Transverse colon (tissue), 4 donors: ENCODE results near the gene NHLRC4. TPM values are rescaled to one million over a fixed set of nuclear protein-coding genes. Genes with fewer than 3 reads are reported as not detected.
A peak's percentile ranks its signal among the peaks of the same experiment; 100 is the strongest.

Experiments
- DNase-seq: peaks from one replicate; pipeline ENCODE4 v3.0.0-alpha.2; 2019
- H3K27ac ChIP-seq, 4 donors: fragments of 200-600 bp; sonication (generic); 2 replicates each; pipeline ENCODE4 v1.5.1; 2016 to 2018; ENCODE audit warnings: inconsistent platforms in 4 of 4
- H3K27me3 ChIP-seq: fragments of 200-600 bp; sonication (generic); 2 replicates; pipeline ENCODE4 v1.5.1; 2017; ENCODE audit warnings: inconsistent platforms
- H3K36me3 ChIP-seq, 4 donors: fragments of 200-600 bp; sonication (generic); 2 replicates each; pipeline ENCODE4 v1.5.1; 2017 to 2019; ENCODE audit warnings: inconsistent platforms in 4 of 4
- H3K4me1 ChIP-seq, 4 donors: fragments of 200-600 bp; sonication (generic); 2 replicates each; pipeline ENCODE4 v1.5.1; 2017 to 2020; ENCODE audit warnings: inconsistent platforms in 4 of 4
- H3K4me3 ChIP-seq, 4 donors: fragments of 200-600 bp; sonication (generic); 1 replicate in 1 of 4; 2 replicates in 3 of 4; pipeline versions ENCODE4 v1.5.1 to v1.6.1; 2017 to 2019; ENCODE audit warnings: inconsistent platforms in 4 of 4
- H3K9me3 ChIP-seq, 2 donors: fragments of 200-600 bp; sonication (generic); 2 replicates each; pipeline ENCODE4 v1.5.1; 2017 to 2019; ENCODE audit warnings: inconsistent platforms in 2 of 2
- EP300 ChIP-seq: sonication (generic); formaldehyde crosslinking; IDR thresholded peaks from one replicate; pipeline ENCODE4 v1.6.1; 2017; ENCODE audit warnings: antibody characterized with exemption, low read depth
- POLR2A ChIP-seq: fragments of 450-650 bp; IDR thresholded peaks from one replicate; pipeline ENCODE4 v1.6.1; 2016; ENCODE audit warnings: antibody characterized with exemption, mild to moderate bottlenecking, moderate library complexity
- POLR2AphosphoS5 ChIP-seq, 3 donors: sonication (generic); formaldehyde crosslinking; IDR thresholded peaks; one replicate each; pipeline ENCODE4 v1.6.1; 2016; ENCODE audit warnings: antibody characterized with exemption in 3 of 3
- WGBS, 2 donors: methylation state at CpG; one replicate each; pipeline ENCODE4 v1.1.5; 2018; ENCODE audit warnings: low coverage in 1 of 2; 5-methylcytosine and 5-hydroxymethylcytosine counted together
- in situ Hi-C, 4 donors: fragments of 200-750 bp; cut with MboI; loops; one replicate each; pipeline versions ENCODE4 v1.15.0 to v1.15.1; 2017; ENCODE audit warnings: low sequenced_read_pairs in 3 of 4, low pct_ligation_motif_present in 1 of 4, low pct_unique_long_range_greater_than_20kb in 1 of 4
- intact Hi-C: fragments of 100-400 bp; cut with DNase I; formaldehyde crosslinking; loops from one replicate; pipeline ENCODE4 v1.15.1; 2023; ENCODE audit warnings: low total_unique reads
- total RNA-seq, 4 donors: library from RNA; depleted of rRNA; stranded (reverse); fragments of >200 nt; gene quantifications; one replicate each; pipeline ENCODE4 v1.1.0, GENCODE V29; 2016
- TF ChIP-seq, protein P1 (sequence below), 5 experiments: fragments of 200-600 bp in 3 of 5; fragments of 450-650 bp in 2 of 5; sonication (generic) in 3 of 5; IDR thresholded peaks; 1 replicate in 2 of 5; 2 replicates in 3 of 5; pipeline ENCODE4 v1.5.1; 2016 to 2017; ENCODE audit warnings: antibody characterized with exemption in 5 of 5, inconsistent platforms in 3 of 5, mild to moderate bottlenecking in 2 of 5, moderate library complexity in 1 of 5

The NHLRC4 gene
- total RNA-seq, 4 donors from 2014 or later = 0.55 to 0.75 (median 0.64) TPM; not detected in 1

DNA sequence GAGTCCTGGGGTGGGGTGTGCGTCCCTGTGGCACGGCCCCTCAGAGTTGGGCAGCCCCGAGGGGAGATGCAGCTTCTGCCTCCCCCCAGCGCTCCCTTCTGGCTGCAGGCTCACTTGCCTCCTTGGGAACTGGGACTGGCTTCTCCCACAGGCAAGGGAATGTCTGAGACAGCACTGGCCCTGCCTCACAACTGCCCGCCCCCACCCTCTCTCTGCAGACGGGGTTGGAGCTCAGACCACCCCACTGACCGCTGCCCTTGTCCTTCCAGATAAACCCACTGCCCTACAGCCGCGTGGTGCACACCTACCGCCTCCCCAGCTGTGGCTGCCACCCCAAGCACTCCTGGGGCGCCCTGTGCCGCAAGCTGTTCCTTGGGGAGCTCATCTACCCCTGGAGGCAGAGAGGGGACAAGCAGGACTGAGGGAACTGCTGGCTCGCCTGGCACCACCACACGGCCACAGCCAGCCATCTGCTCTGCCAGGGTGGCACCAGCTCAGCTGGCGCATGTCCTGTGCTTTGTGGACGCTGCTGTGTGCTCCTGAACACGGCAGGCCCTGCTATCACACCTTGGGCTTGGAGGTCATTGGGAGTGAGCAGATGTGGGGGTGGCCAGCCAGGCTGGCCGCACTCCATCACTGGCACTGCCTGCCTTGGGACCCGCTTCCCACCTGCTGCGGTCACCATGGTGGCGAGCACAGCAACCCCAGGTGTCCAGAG is 16.0 kb downstream of the NHLRC4 start:
- H3K9me3 ChIP-seq = no peaks in the 10 kb centered on the region
- TF ChIP-seq EP300 = no peak
- TF ChIP-seq POLR2AphosphoS5 (IDR thresholded peaks at IDR 0.05) = no peak
- TF ChIP-seq POLR2A = no peak
- TF ChIP-seq, protein P1, sequence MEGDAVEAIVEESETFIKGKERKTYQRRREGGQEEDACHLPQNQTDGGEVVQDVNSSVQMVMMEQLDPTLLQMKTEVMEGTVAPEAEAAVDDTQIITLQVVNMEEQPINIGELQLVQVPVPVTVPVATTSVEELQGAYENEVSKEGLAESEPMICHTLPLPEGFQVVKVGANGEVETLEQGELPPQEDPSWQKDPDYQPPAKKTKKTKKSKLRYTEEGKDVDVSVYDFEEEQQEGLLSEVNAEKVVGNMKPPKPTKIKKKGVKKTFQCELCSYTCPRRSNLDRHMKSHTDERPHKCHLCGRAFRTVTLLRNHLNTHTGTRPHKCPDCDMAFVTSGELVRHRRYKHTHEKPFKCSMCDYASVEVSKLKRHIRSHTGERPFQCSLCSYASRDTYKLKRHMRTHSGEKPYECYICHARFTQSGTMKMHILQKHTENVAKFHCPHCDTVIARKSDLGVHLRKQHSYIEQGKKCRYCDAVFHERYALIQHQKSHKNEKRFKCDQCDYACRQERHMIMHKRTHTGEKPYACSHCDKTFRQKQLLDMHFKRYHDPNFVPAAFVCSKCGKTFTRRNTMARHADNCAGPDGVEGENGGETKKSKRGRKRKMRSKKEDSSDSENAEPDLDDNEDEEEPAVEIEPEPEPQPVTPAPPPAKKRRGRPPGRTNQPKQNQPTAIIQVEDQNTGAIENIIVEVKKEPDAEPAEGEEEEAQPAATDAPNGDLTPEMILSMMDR (IDR thresholded peaks at IDR 0.05) = no peak
- in situ Hi-C loops = no loop called here
- no peak for DNase-seq
- intact Hi-C loops = no loop called here
- no peak overlapping the region for H3K27ac ChIP-seq
- H3K4me3 ChIP-seq = no peak overlapping the region
- H3K36me3 ChIP-seq = no peaks in the 10 kb centered on the region
- no peaks in the 10 kb centered on the region for H3K27me3 ChIP-seq
- 87% methylated on average over 18 of the region's 21 CpGs; no CpG with 5 or more reads in 1 of the 2 donors for WGBS, 2 donors
- H3K4me1 ChIP-seq = peaks cover 5 to 14% (median 7%) of the 10 kb centered on the region in 4 donors

DNA sequence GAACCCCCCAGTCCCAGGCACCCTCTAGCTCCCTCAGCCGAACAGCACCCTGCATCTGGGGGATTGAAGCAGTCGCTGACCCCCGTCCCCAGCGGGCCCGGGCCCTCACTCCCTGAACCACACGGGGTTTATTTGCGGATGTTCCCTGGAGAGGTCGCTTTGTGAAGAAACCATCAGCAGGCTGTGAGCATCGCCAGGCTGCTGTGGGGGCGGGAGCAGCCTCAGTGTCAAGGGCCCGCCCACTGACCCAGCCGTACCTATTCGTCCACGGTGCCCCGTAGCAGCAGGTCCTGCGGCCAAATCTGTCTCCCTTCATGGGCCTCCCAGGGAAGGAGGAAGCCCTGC is 16.6 kb downstream of the NHLRC4 start:
- DNase-seq = no peak
- intact Hi-C loops (no loop called here), in situ Hi-C loops (no loop called here)
- no peak overlapping the region for H3K27ac ChIP-seq
- no peaks in the 10 kb centered on the region for H3K27me3 ChIP-seq
- H3K36me3 ChIP-seq = no peaks in the 10 kb centered on the region
- TF ChIP-seq, protein P1 (IDR thresholded peaks at IDR 0.05) = no peak
- TF ChIP-seq POLR2AphosphoS5 (IDR thresholded peaks at IDR 0.05) = no peak
- no peak for TF ChIP-seq POLR2A
- no peak for TF ChIP-seq EP300
- H3K9me3 ChIP-seq = no peaks in the 10 kb centered on the region
- no peak overlapping the region for H3K4me3 ChIP-seq
- WGBS, 2 donors = 59% methylated on average over 12 of the region's 16 CpGs; no CpG with 5 or more reads in 1 of the 2 donors
- peaks cover 11 to 20% (median 13%) of the 10 kb centered on the region in 4 donors for H3K4me1 ChIP-seq

DNA sequence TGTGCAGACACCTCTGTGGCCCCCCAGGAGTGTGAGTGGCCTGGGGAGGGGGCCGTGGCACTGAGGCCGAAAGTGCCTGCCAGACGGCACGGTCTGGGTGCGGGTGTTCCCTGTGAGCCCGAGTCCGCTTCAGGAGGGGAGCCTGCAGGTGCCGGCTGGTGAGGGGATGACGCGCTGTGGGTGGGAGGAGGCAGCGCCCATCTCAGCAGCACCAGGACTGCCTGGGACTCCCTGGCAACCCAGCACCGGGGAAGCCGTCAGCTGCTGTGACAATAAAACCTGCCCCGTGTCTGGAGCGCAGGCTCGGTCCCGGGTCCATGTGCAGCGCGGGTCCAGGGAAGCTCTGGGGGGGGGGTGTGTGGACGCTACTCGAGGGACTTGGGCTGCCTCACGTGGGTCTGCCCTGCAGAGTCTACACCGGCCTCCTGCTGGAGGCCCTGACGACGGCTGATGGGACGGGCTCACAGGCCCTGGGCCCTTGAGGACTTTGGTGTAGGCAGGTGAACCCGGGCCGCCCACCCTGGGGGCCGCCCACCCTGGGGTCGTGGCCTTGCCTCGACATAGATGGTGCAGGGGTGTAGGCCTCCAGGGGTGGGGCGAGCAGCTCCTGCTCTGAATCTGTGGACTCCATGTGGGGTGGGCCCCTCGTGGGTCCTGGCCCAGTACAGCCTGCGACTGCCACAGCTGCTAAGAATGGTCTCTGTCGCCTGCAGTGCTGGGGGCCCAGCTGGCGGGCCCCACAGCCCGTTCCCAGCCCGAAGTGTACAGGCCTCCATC is 17.2 kb downstream of the NHLRC4 start:
- intact Hi-C loops = no loop called here
- no peak for DNase-seq
- no peak overlapping the region for H3K4me3 ChIP-seq
- no peaks in the 10 kb centered on the region for H3K9me3 ChIP-seq
- no peaks in the 10 kb centered on the region for H3K36me3 ChIP-seq
- 61% methylated on average over 36 of the region's 38 CpGs; no CpG with 5 or more reads in 1 of the 2 donors for WGBS, 2 donors
- no peaks in the 10 kb centered on the region for H3K27me3 ChIP-seq
- TF ChIP-seq, protein P1 (IDR thresholded peaks at IDR 0.05) = no peak
- TF ChIP-seq POLR2AphosphoS5 (IDR thresholded peaks at IDR 0.05) (no peak), POLR2A (no peak), EP300 (no peak)
- in situ Hi-C loops = no loop called here
- H3K27ac ChIP-seq = no peak overlapping the region
- peaks cover 11 to 20% (median 12%) of the 10 kb centered on the region in 4 donors for H3K4me1 ChIP-seq

DNA sequence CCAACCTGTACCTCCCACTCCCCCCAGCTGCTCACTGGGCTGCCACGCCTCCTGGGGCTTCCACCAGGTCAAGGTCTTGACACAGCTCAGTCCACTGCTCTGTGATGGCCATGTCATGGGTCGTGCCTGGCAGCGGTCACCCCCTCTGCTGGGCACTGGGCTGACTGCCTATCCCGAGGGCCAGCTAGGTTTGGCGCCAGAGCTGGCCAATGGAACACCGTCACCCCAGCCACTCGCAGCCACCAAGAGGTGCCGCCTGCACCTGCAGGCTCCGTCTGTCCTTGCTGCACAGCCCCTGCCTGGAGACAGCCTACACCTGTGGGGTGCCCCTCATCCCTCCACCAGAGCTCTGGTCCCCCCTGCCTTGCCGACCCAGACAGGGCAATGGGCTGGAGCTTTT is 18.5 kb downstream of the NHLRC4 start:
- Histone ChIP-seq H3K27me3 (no peaks in the 10 kb centered on the region), H3K4me3 (no peak overlapping the region), H3K27ac (no peak overlapping the region), H3K4me1 (peaks cover 10 to 17% (median 12%) of the 10 kb centered on the region in 4 donors), H3K9me3 (no peaks in the 10 kb centered on the region), H3K36me3 (no peaks in the 10 kb centered on the region)
- 12% methylated on average over 6 of the region's 10 CpGs; no CpG with 5 or more reads in 1 of the 2 donors for WGBS, 2 donors
- intact Hi-C loops (no loop called here), in situ Hi-C loops (no loop called here)
- DNase-seq = no peak
- TF ChIP-seq, protein P1 (IDR thresholded peaks at IDR 0.05) = peak in 1 of 5 experiments; percentile 41
- TF ChIP-seq POLR2A (no peak), POLR2AphosphoS5 (IDR thresholded peaks at IDR 0.05) (no peak)
